Fibroblast of skin of abdomen (primary cell): ENCODE results near the gene HEPACAM2. TPM values are rescaled to one million over a fixed set of nuclear protein-coding genes. Genes with fewer than 3 reads are reported as not detected.

Experiments used
- DNase-seq: peaks from one replicate; pipeline ENCODE4 v3.0.0-alpha.2; 2013
- polyA plus RNA-seq, 2 experiments: library from polyadenylated mRNA; unstranded; fragments of 120-200 nt; gene quantifications; one replicate each; pipeline ENCODE4 v1.2.1, GENCODE V29; 2013; ENCODE audit not compliant: insufficient read length in 2 of 2

HEPACAM2 gene
- polyA plus RNA-seq (2013, experiment 1 of 2; ENCODE audit: insufficient read length), result not detected
- not detected for polyA plus RNA-seq (2013, experiment 2 of 2; ENCODE audit: insufficient read length)

GRCh38 chr7:93226310-93226709 is at the start of gene HEPACAM2:
Gene HEPACAM2, minus strand, starts transcription at chr7:93226469.
- no peak for DNase-seq

- DNase-seq, result no peak
Measured at GRCh38 chr7:93265220-93265619, 39.0 kb upstream of the HEPACAM2 start.

- no peak for DNase-seq
Measured at GRCh38 chr7:93262535-93262934, 36.3 kb upstream of the HEPACAM2 start.

GRCh38 chr7:93258661-93259060 is 32.4 kb upstream of the HEPACAM2 start:
- peak; percentile 73 for DNase-seq

- DNase-seq, result peak; percentile 52
Measured at GRCh38 chr7:93249491-93250148, 23.4 kb upstream of the HEPACAM2 start.

- peak; percentile 44 for DNase-seq
Measured at GRCh38 chr7:93245525-93246432, 19.5 kb upstream of the HEPACAM2 start.

- DNase-seq, result no peak
Measured at GRCh38 chr7:93242106-93242505, 15.8 kb upstream of the HEPACAM2 start.

GRCh38 chr7:93239824-93240223 is 13.6 kb upstream of the HEPACAM2 start:
- DNase-seq, result no peak

- no peak for DNase-seq
Measured at GRCh38 chr7:93238748-93239147, 12.5 kb upstream of the HEPACAM2 start.

- no peak for DNase-seq
Measured at GRCh38 chr7:93238131-93238530, 11.9 kb upstream of the HEPACAM2 start.

GRCh38 chr7:93235541-93235940 is 9.3 kb upstream of the HEPACAM2 start:
- no peak for DNase-seq

- DNase-seq, result no peak
Measured at GRCh38 chr7:93232673-93233018, 6.4 kb upstream of the HEPACAM2 start.

GRCh38 chr7:93231799-93232672 is 5.8 kb upstream of the HEPACAM2 start, which contains the start of gene VPS50:
Gene VPS50, plus strand, starts transcription at chr7:93232366. Its CDS starts 102 bp downstream, at chr7:93232468.
- peak; percentile 96 for DNase-seq

- DNase-seq, result no peak
Measured at GRCh38 chr7:93231259-93231658, 5.0 kb upstream of the HEPACAM2 start.

- peak; percentile 44 for DNase-seq
Measured at GRCh38 chr7:93228302-93228701, 2.0 kb upstream of the HEPACAM2 start.

GRCh38 chr7:93219868-93220267 is 6.4 kb downstream of the HEPACAM2 start:
- no peak for DNase-seq

- DNase-seq, result no peak
Measured at GRCh38 chr7:93218997-93219827, 7.1 kb downstream of the HEPACAM2 start.

GRCh38 chr7:93212881-93213280 is 13.4 kb downstream of the HEPACAM2 start:
- DNase-seq, result no peak

GRCh38 chr7:93211228-93211818 is 14.9 kb downstream of the HEPACAM2 start:
- no peak for DNase-seq

- DNase-seq, result no peak
Measured at GRCh38 chr7:93205046-93205445, 21.2 kb downstream of the HEPACAM2 start.

- DNase-seq, result no peak
Measured at GRCh38 chr7:93203496-93203895, 22.8 kb downstream of the HEPACAM2 start.
